ENCODE data around the gene ZNF764. TPM values are rescaled to one million over a fixed set of nuclear protein-coding genes. Genes with fewer than 3 reads are reported as not detected.

The ZNF764 gene
- total RNA-seq, 4 donors from 2014 or later = 8.7 to 14.0 (median 11.3) TPM

- no peaks in the 10 kb centered on the region for H3K27me3 ChIP-seq
- no peaks in the 10 kb centered on the region for H3K9me3 ChIP-seq
- TF ChIP-seq POLR2AphosphoS5 (IDR thresholded peaks at IDR 0.05) (no peak), EP300 (IDR thresholded peaks at IDR 0.05) (no peak)
- DNase-seq (ENCODE audit: extremely low spot score) = no peak
- H3K4me1 ChIP-seq = no peaks in the 10 kb centered on the region
- no peaks in the 10 kb centered on the region for H3K36me3 ChIP-seq
- intact Hi-C loops (cut with DNase I) = no loop called here
- WGBS = 87% methylated on average over 3 of the region's 3 CpGs
- H3K4me3 ChIP-seq = no peak overlapping the region
- no peak overlapping the region for H3K27ac ChIP-seq (replicated peaks in 1 of 4)
These were observed 46.7 kb downstream of the ZNF764 start for GRCh38 chr16:30511509-30511908.

- H3K27me3 ChIP-seq = no peaks in the 10 kb centered on the region
- no peaks in the 10 kb centered on the region for H3K36me3 ChIP-seq
- TF ChIP-seq POLR2A (IDR thresholded peaks at IDR 0.05; ENCODE audit: low read depth) (no peak), EP300 (IDR thresholded peaks at IDR 0.05) (no peak), POLR2AphosphoS5 (IDR thresholded peaks at IDR 0.05) (no peak)
- TF ChIP-seq, protein P1, sequence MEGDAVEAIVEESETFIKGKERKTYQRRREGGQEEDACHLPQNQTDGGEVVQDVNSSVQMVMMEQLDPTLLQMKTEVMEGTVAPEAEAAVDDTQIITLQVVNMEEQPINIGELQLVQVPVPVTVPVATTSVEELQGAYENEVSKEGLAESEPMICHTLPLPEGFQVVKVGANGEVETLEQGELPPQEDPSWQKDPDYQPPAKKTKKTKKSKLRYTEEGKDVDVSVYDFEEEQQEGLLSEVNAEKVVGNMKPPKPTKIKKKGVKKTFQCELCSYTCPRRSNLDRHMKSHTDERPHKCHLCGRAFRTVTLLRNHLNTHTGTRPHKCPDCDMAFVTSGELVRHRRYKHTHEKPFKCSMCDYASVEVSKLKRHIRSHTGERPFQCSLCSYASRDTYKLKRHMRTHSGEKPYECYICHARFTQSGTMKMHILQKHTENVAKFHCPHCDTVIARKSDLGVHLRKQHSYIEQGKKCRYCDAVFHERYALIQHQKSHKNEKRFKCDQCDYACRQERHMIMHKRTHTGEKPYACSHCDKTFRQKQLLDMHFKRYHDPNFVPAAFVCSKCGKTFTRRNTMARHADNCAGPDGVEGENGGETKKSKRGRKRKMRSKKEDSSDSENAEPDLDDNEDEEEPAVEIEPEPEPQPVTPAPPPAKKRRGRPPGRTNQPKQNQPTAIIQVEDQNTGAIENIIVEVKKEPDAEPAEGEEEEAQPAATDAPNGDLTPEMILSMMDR (IDR thresholded peaks at IDR 0.05) = no peak
- no peak for DNase-seq (ENCODE audit: extremely low spot score)
- H3K4me3 ChIP-seq = no peak overlapping the region
- 59% methylated on average over 3 of the region's 4 CpGs for WGBS
- intact Hi-C loops (cut with DNase I) = no loop called here
- H3K27ac ChIP-seq (replicated peaks in 1 of 4) = no peak overlapping the region
- H3K4me1 ChIP-seq = no peaks in the 10 kb centered on the region
- H3K9me3 ChIP-seq = no peaks in the 10 kb centered on the region
These were observed 47.7 kb downstream of the ZNF764 start for GRCh38 chr16:30510376-30510938.

DNA sequence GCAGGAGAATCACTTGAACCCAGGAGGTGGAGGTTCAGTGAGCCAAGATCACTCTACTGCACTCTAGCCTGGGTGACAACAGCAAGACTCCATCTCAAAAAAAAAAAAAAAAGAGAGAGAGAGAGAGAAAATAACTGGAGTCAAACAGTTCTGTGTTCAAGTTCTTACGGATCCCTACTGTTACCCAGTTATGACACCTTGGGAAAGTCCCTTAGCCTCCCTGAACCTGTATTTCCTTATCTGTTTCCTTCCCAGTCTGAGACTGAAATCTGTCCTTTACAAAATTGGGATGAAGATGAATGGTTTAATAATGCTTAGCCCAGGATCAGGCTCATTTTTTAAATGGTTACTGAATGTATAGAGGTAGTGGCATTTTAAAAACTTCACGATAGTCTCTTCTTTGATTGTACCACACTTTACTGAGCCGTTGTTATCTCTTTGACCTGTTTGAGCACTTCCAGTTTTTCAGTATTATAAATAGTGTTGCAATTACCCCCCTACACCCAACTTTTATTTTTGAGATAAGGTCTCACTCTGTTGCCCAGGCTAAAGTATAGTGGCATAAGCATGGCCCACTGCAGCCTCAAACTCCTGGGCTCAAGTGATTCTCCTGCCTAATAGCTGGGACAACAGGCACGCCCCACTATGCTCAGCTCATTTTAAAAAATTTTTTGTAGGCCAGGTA lies 49.0 kb downstream of the ZNF764 start:
- Histone ChIP-seq H3K27me3 (no peaks in the 10 kb centered on the region), H3K27ac (replicated peaks in 1 of 4) (no peak overlapping the region), H3K9me3 (no peaks in the 10 kb centered on the region), H3K4me1 (no peaks in the 10 kb centered on the region), H3K4me3 (no peak overlapping the region), H3K36me3 (no peaks in the 10 kb centered on the region)
- TF ChIP-seq EP300 (IDR thresholded peaks at IDR 0.05) (no peak), POLR2A (IDR thresholded peaks at IDR 0.05; ENCODE audit: low read depth) (no peak), POLR2AphosphoS5 (IDR thresholded peaks at IDR 0.05) (no peak)
- TF ChIP-seq, protein P1 (IDR thresholded peaks at IDR 0.05) = no peak
- intact Hi-C loops (cut with DNase I) = no loop called here
- WGBS = 84% methylated on average over 4 of the region's 4 CpGs
- no peak for DNase-seq (ENCODE audit: extremely low spot score)

Small RNA genes lying within 50 kb of the gene (small RNA-seq; reads per million reads assigned to genes)
- gene AC093249.4 (0 reads per million in 3 donors), gene MIR4518 (0 reads per million in 3 donors)

Other genes starting within 250 kb of the ZNF764 start
- 10 to 100 TPM; 24.9 to 63.9 (median 41.8) TPM for gene CD2BP2, start 203.1 kb downstream of the ZNF764 start, total RNA-seq
- gene TBC1D10B, start 187.9 kb downstream of the ZNF764 start, total RNA-seq = 10 to 100 TPM; 21.2 to 41.5 (median 29.4) TPM
- not detected for gene MYL11, start 183.6 kb downstream of the ZNF764 start, total RNA-seq
- 1 to 10 TPM in 2 of 4 donors, under 1 TPM in 2; 0.86 to 2.5 (median 1.4) TPM for gene SEPTIN1, start 175.8 kb downstream of the ZNF764 start, total RNA-seq
- 10 to 100 TPM in 3 of 4 donors, 1 to 10 TPM in 1; 8.3 to 17.6 (median 12.8) TPM for gene ZNF48, start 163.0 kb downstream of the ZNF764 start, total RNA-seq
- gene ZNF771, start 150.8 kb downstream of the ZNF764 start, total RNA-seq = 10 to 100 TPM; 20.1 to 25.3 (median 22.7) TPM
- 10 to 100 TPM; 11.1 to 21.7 (median 14.1) TPM for gene DCTPP1, start 128.3 kb downstream of the ZNF764 start, total RNA-seq
- 10 to 100 TPM; 26.5 to 37.6 (median 33.8) TPM for gene SEPHS2, start 112.5 kb downstream of the ZNF764 start, total RNA-seq
- 1 to 10 TPM; 1.5 to 2.7 (median 2.5) TPM for gene ITGAL, start 85.6 kb downstream of the ZNF764 start, total RNA-seq
- 10 to 100 TPM; 46.9 to 91.5 (median 64.0) TPM for gene ZNF768, start 31.8 kb downstream of the ZNF764 start, total RNA-seq
- gene ZNF747, start 23.5 kb downstream of the ZNF764 start, total RNA-seq = 10 to 100 TPM; 15.2 to 29.6 (median 22.3) TPM
- 10 to 100 TPM; 17.6 to 33.4 (median 23.5) TPM for gene ZNF688, start 13.3 kb upstream of the ZNF764 start, total RNA-seq
- gene ZNF785, start 27.3 kb upstream of the ZNF764 start, total RNA-seq = 10 to 100 TPM in 1 of 4 donors, 1 to 10 TPM in 3; 6.8 to 10.9 (median 7.3) TPM
- gene ZNF689, start 52.0 kb upstream of the ZNF764 start, total RNA-seq = 10 to 100 TPM in 3 of 4 donors, 1 to 10 TPM in 1; 9.1 to 14.5 (median 13.9) TPM
- 10 to 100 TPM; 30.3 to 54.0 (median 41.2) TPM for gene PRR14, start 92.6 kb upstream of the ZNF764 start, total RNA-seq
- gene FBRS, start 100.1 kb upstream of the ZNF764 start, total RNA-seq = 10 to 100 TPM; 26.2 to 63.4 (median 37.8) TPM
- 10 to 100 TPM; 31.6 to 59.3 (median 41.0) TPM for gene SRCAP, start 140.8 kb upstream of the ZNF764 start, total RNA-seq
- 10 to 100 TPM; 22.4 to 25.8 (median 23.5) TPM for gene PHKG2, start 190.1 kb upstream of the ZNF764 start, total RNA-seq
- 1 to 10 TPM in 2 of 4 donors, under 1 TPM in 2; 0.42 to 2.9 (median 1.4) TPM for gene CFAP119, start 203.7 kb upstream of the ZNF764 start, total RNA-seq
- gene RNF40, start 203.9 kb upstream of the ZNF764 start, total RNA-seq = 10 to 100 TPM; 61.9 to 86.9 (median 67.0) TPM
- gene ZNF629, start 228.8 kb upstream of the ZNF764 start, total RNA-seq = 10 to 100 TPM; 10.4 to 17.1 (median 15.4) TPM

Measured in esophagus muscularis mucosa (tissue), 4 donors.